HEK293 (cell line): ENCODE results near the gene VEZF1.

Experiments
- KLF16 ChIP-seq: fragments of 450-650 bp; formaldehyde crosslinking; IDR thresholded peaks from 2 replicates; pipeline ENCODE4 v1.5.1; 2017; ENCODE audit warnings: missing biosample characterization, missing genetic modification characterization
- TF ChIP-seq, protein P1 (sequence below): IDR thresholded peaks from 2 replicates; pipeline ENCODE4 v1.6.1; 2011; ENCODE audit warnings: mild to moderate bottlenecking, low read depth, low read length, borderline replicate concordance
- TF ChIP-seq, protein P2 (sequence below): fragments of 450-650 bp; formaldehyde crosslinking; IDR thresholded peaks from 2 replicates; pipeline ENCODE4 v1.5.1; 2016; ENCODE audit warnings: missing biosample characterization, missing genetic modification characterization

DNA sequence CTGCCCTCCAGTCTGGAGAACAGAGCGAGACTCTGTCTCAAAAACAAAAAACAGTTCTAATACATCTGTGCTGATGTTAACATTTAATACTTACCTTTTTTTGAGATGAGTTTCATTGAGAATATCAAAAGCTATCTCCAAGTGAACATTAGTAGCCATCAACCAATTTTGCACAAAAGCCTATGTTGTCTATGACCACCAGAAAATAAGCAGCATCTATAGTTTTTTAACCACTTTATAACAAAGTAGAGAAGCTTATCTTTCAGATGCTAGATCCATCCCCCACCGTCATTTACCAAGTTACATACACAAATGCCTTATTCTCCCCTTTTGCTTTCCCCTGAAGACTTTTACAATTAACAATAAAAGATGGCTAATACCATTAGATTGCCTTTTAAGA, 14.9 kb upstream of the VEZF1 start:
- TF ChIP-seq, protein P1, sequence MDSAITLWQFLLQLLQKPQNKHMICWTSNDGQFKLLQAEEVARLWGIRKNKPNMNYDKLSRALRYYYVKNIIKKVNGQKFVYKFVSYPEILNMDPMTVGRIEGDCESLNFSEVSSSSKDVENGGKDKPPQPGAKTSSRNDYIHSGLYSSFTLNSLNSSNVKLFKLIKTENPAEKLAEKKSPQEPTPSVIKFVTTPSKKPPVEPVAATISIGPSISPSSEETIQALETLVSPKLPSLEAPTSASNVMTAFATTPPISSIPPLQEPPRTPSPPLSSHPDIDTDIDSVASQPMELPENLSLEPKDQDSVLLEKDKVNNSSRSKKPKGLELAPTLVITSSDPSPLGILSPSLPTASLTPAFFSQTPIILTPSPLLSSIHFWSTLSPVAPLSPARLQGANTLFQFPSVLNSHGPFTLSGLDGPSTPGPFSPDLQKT: no peak
- no peak for TF ChIP-seq KLF16 (tag by site-specific recombination)
- TF ChIP-seq, protein P2, sequence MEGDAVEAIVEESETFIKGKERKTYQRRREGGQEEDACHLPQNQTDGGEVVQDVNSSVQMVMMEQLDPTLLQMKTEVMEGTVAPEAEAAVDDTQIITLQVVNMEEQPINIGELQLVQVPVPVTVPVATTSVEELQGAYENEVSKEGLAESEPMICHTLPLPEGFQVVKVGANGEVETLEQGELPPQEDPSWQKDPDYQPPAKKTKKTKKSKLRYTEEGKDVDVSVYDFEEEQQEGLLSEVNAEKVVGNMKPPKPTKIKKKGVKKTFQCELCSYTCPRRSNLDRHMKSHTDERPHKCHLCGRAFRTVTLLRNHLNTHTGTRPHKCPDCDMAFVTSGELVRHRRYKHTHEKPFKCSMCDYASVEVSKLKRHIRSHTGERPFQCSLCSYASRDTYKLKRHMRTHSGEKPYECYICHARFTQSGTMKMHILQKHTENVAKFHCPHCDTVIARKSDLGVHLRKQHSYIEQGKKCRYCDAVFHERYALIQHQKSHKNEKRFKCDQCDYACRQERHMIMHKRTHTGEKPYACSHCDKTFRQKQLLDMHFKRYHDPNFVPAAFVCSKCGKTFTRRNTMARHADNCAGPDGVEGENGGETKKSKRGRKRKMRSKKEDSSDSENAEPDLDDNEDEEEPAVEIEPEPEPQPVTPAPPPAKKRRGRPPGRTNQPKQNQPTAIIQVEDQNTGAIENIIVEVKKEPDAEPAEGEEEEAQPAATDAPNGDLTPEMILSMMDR: no peak
